Heart left ventricle (tissue), 16 donors: ENCODE results near the gene RFX3. TPM values are rescaled to one million over a fixed set of nuclear protein-coding genes. Genes with fewer than 3 reads are reported as not detected.

Source experiments
- ATAC-seq, 4 donors: fragments of 200-7000 bp; cut with Tn5 transposase; one replicate each; pipeline ENCODE4 v1.9.1; 2020 to 2022; ENCODE audit warnings: moderate library complexity in 4 of 4, mild to moderate bottlenecking in 3 of 4, moderate number of reproducible peaks in 1 of 4
- DNase-seq, 5 donors: peaks; one replicate each; pipeline ENCODE4 v3.0.0-alpha.2; 2020
- H3K27ac ChIP-seq, 12 donors: fragments of 200-600 bp; sonication (generic) in 4 of 12; one replicate each; pipeline versions ENCODE4 v1.5.0 to v1.8.0; 2016 to 2022; ENCODE audit warnings: mild to moderate bottlenecking in 2 of 12
- H3K27me3 ChIP-seq, 9 donors: fragments of 200-600 bp; sonication (generic) in 2 of 9; one replicate each; pipeline versions ENCODE4 v1.5.1 to v1.8.0; 2016 to 2022; ENCODE audit warnings: mild to moderate bottlenecking in 3 of 9
- H3K36me3 ChIP-seq, 9 donors: fragments of 200-600 bp; sonication (generic) in 2 of 9; one replicate each; pipeline versions ENCODE4 v1.5.0 to v1.8.0; 2018 to 2022; ENCODE audit warnings: mild to moderate bottlenecking in 2 of 9
- H3K4me1 ChIP-seq, 12 donors: fragments of 200-600 bp; sonication (generic) in 4 of 12; one replicate each; pipeline versions ENCODE4 v1.5.0 to v1.8.0; 2016 to 2022; ENCODE audit warnings: mild to moderate bottlenecking in 3 of 12
- H3K4me3 ChIP-seq, 12 donors: fragments of 200-600 bp; sonication (generic) in 4 of 12; one replicate each; pipeline versions ENCODE4 v1.5.0 to v1.8.0; 2017 to 2022; ENCODE audit warnings: mild to moderate bottlenecking in 9 of 12, moderate library complexity in 4 of 12
- H3K9me3 ChIP-seq, 12 donors: fragments of 200-600 bp; sonication (generic) in 4 of 12; one replicate each; pipeline versions ENCODE4 v1.5.0 to v1.8.0; 2016 to 2022; ENCODE audit warnings: mild to moderate bottlenecking in 1 of 12
- POLR2A ChIP-seq, 2 donors: fragments of 450-650 bp; IDR thresholded peaks; one replicate each; pipeline ENCODE4 v1.6.1; 2017; ENCODE audit warnings: antibody characterized with exemption in 2 of 2, mild to moderate bottlenecking in 2 of 2, moderate library complexity in 2 of 2
- WGBS, 4 donors: extraction: QIAGEN DNeasy Blood & Tissue Kit in 2 of 4; methylation state at CpG; one replicate each; pipeline versions ENCODE4 v1.1.5 to v1.1.7; 2013 to 2018; 5-methylcytosine and 5-hydroxymethylcytosine counted together
- intact Hi-C, 10 donors: fragments of 100-400 bp; cut with DNase I; formaldehyde crosslinking; loops; one replicate each; pipeline versions ENCODE4 v1.11.1 to v1.14.2; 2022
- polyA plus RNA-seq, 2 donors: library from polyadenylated mRNA; stranded (reverse); fragments of 200-250 nt; gene quantifications; one replicate each; pipeline ENCODE4 v1.2.3, GENCODE V29; 2013
- total RNA-seq, 9 donors: library from RNA; depleted of rRNA in 2 of 9; stranded (reverse); fragments of >200 nt in 2 of 9; fragmentation: NEBNext Ultra II Directional in 3 of 9; extraction: Animal tissue kit (Norgen Biotek cat#: 25700) in 3 of 9; gene quantifications; one replicate each; pipeline versions ENCODE4 v1.1.0 to v1.2.4, GENCODE V29; 2016 to 2023
- TF ChIP-seq, protein P1 (sequence below), 12 donors: fragments of 200-600 bp; sonication (generic) in 4 of 12; IDR thresholded peaks; one replicate each; pipeline versions ENCODE4 v1.5.0 to v1.8.0; 2018 to 2022; ENCODE audit warnings: antibody characterized with exemption in 12 of 12, mild to moderate bottlenecking in 5 of 12
- donor health status: ischemic (EF 13 %, LVEDD 7.1; RV severe dilation, severe dysfunction).
- donor health status: healthy with polysubstance abuse.
- donor health status: DM: no; HTN: yes; CAD: no.
- donor health status: DM: no; HTN: no; CAD: no.
- donor health status: ischemic (EF 25% LVEDD 6.9; RV normal size, moderate dysfunction).
- donor health status: ischemic (EF 25% LVEDD 5.7; RV mildly dilated, moderate dysfunction).
- donor health status: healthy.
- donor health status: DM: yes; HTN: yes; CAD: no.
- donor health status: ischemic (EF 35%, LVEDD 5.7; RV mildly dilated, moderate dysfunction).
- donor health status: nonischemic (EF 11% LVEDD 7.7; RV severe dilation, severe dysfunction).
- donor health status: DM: yes; HTN: yes; CAD: no.
- donor health status: PGD.
- donor health status: ischemic (EF 29% LVEDD 5.4; RV normal size, mild dysfunction).
- donor health status: nonischemic (EF 23%, LVEDD 6.1; RV moderate dilation, normal function).

Gene RFX3
- total and polyA plus RNA-seq, 11 donors: 0.80 to 8.3 (median 2.9) TPM

DNA sequence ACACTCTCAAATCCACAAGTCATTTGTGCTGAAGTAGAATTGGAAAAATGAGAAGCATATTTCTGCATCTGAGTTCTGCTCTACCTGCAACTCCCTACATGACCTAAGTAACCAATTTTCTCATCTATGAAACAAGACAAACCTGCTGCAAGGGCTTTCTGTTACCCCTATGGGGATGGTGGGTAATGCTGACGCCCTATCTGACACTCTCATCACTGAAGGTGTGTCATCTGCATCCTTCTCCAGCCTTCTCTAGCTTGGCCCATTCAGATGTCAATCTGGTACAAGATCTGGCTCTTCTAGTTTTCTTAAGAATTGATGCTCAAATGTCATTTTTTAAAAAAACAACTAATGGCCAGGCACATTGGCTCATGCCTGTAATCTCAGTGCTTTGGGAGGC, 73.8 kb downstream of the RFX3 start:
- no peak for ATAC-seq
- H3K4me3 ChIP-seq: no peak overlapping the region
- TF ChIP-seq POLR2A (IDR thresholded peaks at IDR 0.05): no peak
- TF ChIP-seq, protein P1, sequence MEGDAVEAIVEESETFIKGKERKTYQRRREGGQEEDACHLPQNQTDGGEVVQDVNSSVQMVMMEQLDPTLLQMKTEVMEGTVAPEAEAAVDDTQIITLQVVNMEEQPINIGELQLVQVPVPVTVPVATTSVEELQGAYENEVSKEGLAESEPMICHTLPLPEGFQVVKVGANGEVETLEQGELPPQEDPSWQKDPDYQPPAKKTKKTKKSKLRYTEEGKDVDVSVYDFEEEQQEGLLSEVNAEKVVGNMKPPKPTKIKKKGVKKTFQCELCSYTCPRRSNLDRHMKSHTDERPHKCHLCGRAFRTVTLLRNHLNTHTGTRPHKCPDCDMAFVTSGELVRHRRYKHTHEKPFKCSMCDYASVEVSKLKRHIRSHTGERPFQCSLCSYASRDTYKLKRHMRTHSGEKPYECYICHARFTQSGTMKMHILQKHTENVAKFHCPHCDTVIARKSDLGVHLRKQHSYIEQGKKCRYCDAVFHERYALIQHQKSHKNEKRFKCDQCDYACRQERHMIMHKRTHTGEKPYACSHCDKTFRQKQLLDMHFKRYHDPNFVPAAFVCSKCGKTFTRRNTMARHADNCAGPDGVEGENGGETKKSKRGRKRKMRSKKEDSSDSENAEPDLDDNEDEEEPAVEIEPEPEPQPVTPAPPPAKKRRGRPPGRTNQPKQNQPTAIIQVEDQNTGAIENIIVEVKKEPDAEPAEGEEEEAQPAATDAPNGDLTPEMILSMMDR (IDR thresholded peaks at IDR 0.05): no peak
- H3K9me3 ChIP-seq: no peaks in the 10 kb centered on the region
- H3K27me3 ChIP-seq: no peaks in the 10 kb centered on the region
- 92 to 100% (median 97%) methylated on average over 1 of the region's 1 CpG for WGBS, 4 donors
- H3K4me1 ChIP-seq: peaks cover 0 to 2% (median 0%) of the 10 kb centered on the region in 12 donors
- no peak for DNase-seq
- H3K36me3 ChIP-seq: no peaks in the 10 kb centered on the region
- H3K27ac ChIP-seq: no peak overlapping the region
- intact Hi-C loops: no loop called here

DNA sequence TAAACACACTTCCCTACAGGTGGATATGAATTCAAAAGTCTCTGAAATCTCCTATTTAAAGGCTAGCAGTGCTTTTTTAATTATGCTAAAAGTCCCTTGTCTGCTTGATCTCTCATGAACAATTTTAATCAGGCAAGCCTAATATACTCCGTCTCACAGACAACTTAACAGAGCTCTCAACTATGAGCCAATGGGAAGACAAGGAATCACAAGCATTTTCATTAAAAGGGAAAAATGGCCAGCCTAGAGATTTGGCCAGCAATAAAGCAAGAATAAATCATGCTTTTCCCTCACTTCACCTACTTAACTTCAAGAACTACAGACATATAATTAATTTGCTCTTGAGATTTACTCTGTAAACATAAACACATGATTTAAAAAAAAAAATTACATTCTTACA, 78.0 kb downstream of the RFX3 start:
- ATAC-seq (no peak), DNase-seq (no peak)
- intact Hi-C loops: loop anchor here in 2 of 10 donors (5.0 to 10.0 kb wide), 2 partner anchors 190 to 203 kb away; no protein-coding TSS in a partner anchor
- Histone ChIP-seq H3K36me3 (no peaks in the 10 kb centered on the region), H3K9me3 (peaks cover 0 to 11% (median 0%) of the 10 kb centered on the region in 12 donors), H3K4me3 (no peak overlapping the region), H3K4me1 (no peaks in the 10 kb centered on the region), H3K27ac (no peak overlapping the region), H3K27me3 (no peaks in the 10 kb centered on the region)
- no peak for TF ChIP-seq POLR2A (IDR thresholded peaks at IDR 0.05)
- TF ChIP-seq, protein P1 (IDR thresholded peaks at IDR 0.05): no peak
- 56 to 67% (median 65%) methylated on average over 1 of the region's 1 CpG for WGBS, 4 donors

DNA sequence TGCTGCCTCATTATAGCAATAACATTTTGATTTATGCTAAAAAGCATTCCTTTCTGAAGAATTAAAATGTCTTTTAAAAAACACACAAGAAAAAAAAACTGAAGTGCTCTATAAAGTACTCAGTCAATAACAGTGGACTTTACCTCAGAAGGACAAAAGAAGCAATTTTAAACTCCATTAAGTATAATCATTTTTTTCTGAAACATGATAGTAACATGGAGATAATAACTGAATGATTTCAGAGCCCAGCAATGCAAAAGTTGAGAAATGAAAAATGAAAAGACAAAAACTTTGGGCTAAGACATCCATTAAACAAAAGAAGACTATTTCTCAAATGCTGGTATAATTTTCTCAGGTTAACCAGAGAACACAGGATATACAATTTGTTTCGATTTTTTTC, 78.7 kb downstream of the RFX3 start:
- no peak for DNase-seq
- Histone ChIP-seq H3K4me3 (no peak overlapping the region), H3K4me1 (no peaks in the 10 kb centered on the region), H3K27ac (no peak overlapping the region), H3K27me3 (no peaks in the 10 kb centered on the region), H3K9me3 (peaks cover 0 to 11% (median 0%) of the 10 kb centered on the region in 12 donors), H3K36me3 (no peaks in the 10 kb centered on the region)
- 75 to 86% (median 78%) methylated on average over 1 of the region's 1 CpG for WGBS, 4 donors
- intact Hi-C loops: loop anchor here in 2 of 10 donors (5.0 to 10.0 kb wide), 2 partner anchors 190 to 202 kb away; no protein-coding TSS in a partner anchor
- ATAC-seq: no peak
- TF ChIP-seq POLR2A (IDR thresholded peaks at IDR 0.05): no peak
- TF ChIP-seq, protein P1 (IDR thresholded peaks at IDR 0.05): no peak

DNA sequence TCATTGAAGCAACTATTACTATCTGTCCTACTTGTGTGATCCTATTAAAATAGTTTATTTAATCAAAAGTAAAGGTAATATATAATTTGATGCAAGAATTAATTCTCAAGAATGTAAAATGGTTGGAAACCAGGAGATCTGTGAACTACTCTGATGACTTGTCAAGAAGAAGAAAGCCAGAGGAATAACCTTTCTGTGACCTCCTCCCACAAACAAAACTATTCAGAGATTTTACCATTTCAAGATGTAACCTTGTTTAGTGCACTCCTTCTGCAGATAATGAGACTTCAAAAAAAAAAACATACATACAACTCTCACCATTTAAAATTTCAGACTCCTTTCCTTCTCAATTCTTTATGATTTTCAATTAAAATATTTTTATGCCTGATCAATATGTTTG, 79.5 kb downstream of the RFX3 start:
- DNase-seq: no peak
- TF ChIP-seq POLR2A (IDR thresholded peaks at IDR 0.05): no peak
- TF ChIP-seq, protein P1 (IDR thresholded peaks at IDR 0.05): no peak

More for the DNA sequence above, 79.5 kb downstream of the RFX3 start:
- Histone ChIP-seq H3K4me1 (no peaks in the 10 kb centered on the region), H3K36me3 (no peaks in the 10 kb centered on the region), H3K27me3 (no peaks in the 10 kb centered on the region), H3K4me3 (no peak overlapping the region), H3K9me3 (peaks cover 0 to 11% (median 0%) of the 10 kb centered on the region in 12 donors), H3K27ac (no peak overlapping the region)
- ATAC-seq: no peak
- intact Hi-C loops: loop anchor here in 2 of 10 donors (5.0 to 10.0 kb wide), 2 partner anchors 189 to 202 kb away; no protein-coding TSS in a partner anchor
